ENCODE results near the gene BRD2.

BRD2 gene

DNA sequence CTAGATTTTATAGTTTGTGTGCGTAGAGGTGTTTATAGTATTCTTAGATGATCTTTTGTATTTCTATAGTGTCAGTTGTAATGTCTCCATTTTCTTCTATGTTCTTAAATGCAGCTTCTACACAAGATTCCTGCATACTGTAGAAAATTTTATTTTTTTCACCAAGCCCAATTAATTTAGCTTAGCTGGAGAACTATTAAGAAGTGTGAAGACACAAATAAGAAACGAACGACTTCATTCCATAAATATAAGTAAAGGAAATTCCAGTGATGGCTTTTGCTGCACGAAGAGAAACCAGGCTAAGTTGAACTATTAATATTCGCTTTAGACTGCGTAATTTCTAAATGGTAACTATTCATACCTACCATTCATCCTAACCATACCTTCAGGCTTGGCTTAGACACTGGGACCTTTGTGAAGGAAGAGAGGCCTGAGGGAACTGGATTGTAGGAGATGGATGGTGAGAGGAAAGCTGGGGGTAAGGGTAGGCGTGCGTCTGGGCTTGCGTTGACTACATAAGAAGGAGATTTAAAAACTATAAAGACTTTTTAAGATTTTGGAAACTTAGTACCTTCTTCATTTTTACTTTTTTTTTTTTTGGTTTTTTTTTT lies 25.1 kb downstream of the BRD2 start:
- no peak for DNase-seq (ENCODE audit: low read depth in 2 of 2)

- DNase-seq (ENCODE audit: low read depth in 2 of 2): no peak
These were observed 27.1 kb downstream of the BRD2 start for GRCh38 chr6:32995448-32995847.

GRCh38 chr6:33000055-33000454 lies 31.7 kb downstream of the BRD2 start:
- no peak for DNase-seq (ENCODE audit: low read depth in 2 of 2)

- no peak for DNase-seq (ENCODE audit: low read depth in 2 of 2)
These were observed 33.3 kb downstream of the BRD2 start for GRCh38 chr6:33001685-33002084.

DNA sequence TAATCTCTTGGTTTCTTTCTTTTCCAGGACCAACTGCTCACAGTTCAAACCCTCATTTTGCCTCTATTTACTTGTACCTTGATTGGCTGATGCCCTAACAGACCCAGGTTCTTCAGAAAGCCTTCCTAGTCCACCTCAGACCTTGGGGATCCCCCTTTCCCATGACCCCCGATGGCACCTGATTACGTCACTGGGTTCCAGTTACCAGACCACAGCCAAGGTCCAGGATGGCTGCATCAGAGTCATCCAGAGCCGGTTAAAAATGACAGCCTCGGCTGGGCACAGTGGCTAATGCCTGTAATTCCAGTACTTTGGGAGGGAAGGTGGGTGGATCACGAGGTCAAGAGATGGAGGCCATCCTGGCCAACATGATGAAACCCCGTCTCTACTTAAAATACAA lies 36.5 kb downstream of the BRD2 start:
- DNase-seq (ENCODE audit: low read depth in 2 of 2): no peak

DNA sequence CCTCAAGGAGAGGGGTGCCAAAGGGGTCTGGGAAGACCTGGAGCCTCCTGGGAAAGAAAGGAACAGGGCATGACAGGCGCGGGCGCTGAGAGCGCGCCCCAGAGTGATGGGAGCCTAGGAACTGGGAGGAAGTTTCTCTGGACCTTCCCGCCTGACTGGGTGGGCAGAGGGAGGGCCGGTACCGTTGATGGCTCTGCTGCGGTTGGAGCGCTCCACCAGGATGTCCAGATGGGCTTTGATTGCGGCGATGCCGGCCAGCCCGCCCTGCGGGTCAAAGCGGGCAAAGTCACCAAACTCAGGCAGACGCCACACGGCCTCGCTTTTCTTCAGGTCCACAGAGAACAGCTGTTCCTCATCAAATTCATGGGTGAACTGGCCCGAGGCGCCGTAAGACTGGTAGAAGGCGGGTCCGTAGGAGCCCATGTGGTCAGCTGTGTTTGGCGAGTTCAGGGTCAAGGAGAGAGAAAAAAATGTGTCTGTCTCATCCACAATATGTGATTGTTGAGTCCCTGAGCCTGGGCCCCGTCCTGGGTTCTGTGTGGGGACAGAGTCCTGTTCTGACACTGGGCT lies 39.5 kb downstream of the BRD2 start:
- no peak for DNase-seq (ENCODE audit: low read depth in 2 of 2)

DNA sequence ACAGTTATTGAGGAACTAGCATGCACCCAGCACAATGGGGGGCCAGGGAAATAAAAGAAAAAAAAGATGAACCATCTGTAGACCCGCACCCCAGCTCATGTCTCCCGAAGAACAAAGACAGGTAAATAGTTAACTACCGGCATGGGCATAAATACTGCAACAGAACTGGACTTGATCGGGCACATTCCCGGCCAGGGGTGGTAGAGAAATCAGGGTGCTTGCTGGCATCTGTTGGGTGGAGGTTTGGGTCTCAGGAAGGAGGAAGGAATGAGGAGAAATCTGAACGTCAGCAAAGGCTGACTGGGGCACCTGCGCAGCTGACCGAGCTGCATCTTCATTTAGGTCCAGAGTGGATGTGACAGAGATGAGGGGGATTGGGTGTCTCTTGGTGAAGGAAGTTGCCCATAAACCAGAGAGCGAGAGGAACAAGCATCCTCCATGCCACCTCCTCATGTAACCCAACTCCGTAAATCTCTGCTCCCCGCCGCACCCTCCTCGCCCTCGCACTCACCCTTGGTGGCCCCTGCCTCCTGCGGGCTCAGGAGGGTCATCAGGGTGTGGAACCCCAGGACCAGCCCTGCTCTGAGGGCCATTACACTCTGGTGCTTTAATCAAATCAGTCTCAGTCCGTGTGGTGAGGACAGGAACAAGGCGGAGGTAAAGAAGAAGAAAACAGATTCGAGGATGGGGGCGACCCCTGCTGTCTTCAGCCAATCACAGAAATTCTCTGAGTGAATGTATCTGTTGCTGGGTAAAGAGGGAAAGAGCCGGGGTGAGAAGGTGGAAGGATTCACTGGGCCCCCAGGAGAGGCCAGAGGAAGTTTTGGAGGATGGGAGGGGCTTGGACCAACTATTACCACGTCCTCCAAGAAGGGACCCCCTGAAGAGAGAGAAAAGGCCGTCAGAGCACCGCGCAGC lies 40.8 kb downstream of the BRD2 start, which contains the start of gene HLA-DOA:
Gene HLA-DOA, minus strand, starts transcription at position 648 of the 918 bp plus-strand sequence.
- no peak for DNase-seq (ENCODE audit: low read depth in 2 of 2)

- DNase-seq (ENCODE audit: low read depth in 2 of 2): no peak
These were observed 42.0 kb downstream of the BRD2 start for GRCh38 chr6:33010356-33010755.

DNA sequence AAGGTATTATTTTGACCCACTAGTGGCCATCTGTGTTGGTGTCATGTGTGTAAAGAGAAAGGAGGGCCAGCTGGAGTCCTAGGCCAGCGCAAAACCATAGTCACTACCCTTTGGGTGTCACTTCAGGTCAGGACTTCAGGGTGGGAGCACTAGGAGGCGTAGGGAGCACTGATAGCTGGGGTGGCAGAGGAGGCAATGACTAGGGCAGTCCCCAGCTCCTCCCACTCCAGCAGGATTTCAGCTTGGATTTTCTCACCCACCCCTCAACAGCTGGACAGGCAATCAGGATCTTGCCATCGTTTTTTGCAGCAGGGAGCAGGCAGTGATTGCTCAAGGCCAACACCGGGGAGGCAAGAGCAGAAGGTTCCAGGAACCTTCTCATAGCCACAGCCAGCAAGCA lies 45.2 kb downstream of the BRD2 start:
- no peak for DNase-seq (ENCODE audit: low read depth in 2 of 2)

DNA sequence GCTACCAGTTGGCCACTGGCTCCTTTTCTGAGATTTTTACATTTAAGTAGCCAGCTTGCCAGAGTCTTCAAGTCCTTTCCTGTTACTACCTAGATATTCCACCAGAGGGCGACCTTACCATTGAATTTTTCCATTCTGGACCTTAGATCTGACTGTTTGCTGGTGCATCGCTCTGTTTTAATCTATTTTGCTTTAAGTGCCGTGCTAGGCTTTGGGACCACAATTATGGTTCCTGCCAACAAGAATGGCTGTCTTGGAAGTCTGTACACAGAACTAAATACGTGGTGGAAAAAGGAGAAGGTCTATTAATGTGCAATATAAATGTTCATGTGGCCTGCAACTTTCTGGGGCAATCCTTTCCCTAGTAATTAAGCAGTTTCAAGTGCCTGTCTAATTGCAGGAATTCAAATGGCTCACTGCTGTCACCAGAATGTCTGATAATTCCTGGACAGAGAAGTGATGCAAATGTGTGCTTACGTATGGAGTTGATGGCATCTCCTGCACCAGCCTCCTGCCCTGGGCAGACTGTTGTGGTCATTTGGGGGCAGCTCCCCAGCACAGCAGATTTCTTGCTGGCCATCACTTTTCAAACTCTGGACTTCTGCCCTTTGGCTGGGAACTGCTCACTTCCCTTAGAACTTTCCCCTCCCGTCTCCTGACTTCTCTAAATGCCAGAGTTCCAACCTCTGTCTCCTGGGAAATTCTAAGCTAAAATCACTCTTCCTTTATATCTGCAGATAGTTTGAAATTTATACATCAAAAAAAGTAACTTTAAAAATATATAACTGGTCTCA lies 46.6 kb downstream of the BRD2 start:
- peak; percentile 44 to 45 for DNase-seq (ENCODE audit: low read depth in 2 of 2)

DNA sequence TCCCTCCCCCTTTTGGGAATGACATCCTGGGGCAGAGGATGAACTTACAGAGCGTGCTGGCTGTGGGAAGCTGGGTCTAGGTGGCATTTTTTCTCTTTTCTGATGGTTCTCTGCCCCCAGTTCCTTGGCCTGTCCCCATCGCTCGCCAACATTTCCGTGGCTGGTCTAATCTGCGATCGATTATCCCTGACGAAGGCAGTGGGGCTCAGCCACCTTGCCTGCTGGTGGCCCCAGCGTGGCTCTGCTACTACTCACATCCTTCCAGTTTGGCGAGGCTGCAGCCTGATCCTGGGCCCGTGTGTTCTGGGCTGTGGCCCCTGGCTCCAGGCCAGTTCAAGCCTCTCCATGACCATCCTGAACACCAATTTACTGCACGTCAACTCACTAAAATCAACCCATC lies 47.4 kb downstream of the BRD2 start:
- DNase-seq (ENCODE audit: low read depth in 2 of 2): no peak

- no peak for DNase-seq (ENCODE audit: low read depth in 2 of 2)
These were observed 48.6 kb downstream of the BRD2 start for GRCh38 chr6:33017018-33017417.

DNA sequence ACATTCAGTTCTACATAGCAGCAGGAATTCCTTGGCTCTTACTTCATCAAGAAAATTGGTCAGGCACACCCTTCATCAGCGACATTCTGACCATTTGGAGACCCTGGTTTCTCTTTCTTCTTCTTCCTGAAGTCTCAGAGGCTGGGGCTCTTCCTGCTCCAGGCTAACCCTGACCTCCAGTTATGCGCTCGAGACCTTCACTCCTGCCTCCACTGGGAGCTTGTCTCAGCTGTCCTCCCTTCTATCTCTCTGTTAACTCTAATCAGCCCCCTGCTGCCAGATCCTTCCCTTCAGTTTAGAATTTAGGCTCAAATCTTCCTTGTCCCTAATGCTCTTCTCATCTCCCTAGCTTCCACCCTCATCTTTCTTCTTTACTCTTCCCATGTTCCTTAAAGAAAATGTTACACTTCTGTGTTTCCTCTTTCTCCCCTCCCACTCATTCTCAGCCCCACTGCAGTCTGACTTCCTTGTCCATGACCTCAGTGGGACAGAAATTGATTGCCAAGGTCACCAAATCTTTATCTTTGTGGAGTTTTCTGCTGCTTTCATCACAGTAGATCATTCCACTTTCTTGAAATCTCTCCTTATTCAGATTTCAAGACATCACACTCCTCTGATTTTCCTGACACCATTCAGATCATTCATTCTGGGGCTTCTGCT lies 49.4 kb downstream of the BRD2 start:
- DNase-seq (ENCODE audit: low read depth in 2 of 2): no peak

GRCh38 chr6:33018418-33018817 lies 50.0 kb downstream of the BRD2 start:
- DNase-seq (ENCODE audit: low read depth in 2 of 2): no peak

DNA sequence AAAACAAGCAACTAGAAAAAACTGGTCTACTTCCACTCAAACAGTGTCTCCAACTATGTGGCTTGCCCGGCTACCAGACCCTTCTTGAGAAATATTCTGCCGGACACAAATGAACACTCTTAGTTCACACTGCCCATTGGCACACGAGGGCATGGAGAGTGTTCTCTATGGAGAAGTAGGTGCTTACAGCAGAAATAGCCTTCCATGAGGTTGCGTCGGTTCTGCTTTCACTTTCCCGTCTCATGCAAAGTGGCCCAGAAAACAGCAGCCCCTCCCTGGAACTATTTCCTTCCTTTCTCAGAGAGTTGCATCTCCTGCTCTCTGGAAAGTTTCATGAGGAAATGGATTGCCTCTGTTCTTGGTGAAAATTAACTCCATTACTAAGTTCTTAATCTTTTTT lies 50.5 kb downstream of the BRD2 start:
- no peak for DNase-seq (ENCODE audit: low read depth in 2 of 2)

DNA sequence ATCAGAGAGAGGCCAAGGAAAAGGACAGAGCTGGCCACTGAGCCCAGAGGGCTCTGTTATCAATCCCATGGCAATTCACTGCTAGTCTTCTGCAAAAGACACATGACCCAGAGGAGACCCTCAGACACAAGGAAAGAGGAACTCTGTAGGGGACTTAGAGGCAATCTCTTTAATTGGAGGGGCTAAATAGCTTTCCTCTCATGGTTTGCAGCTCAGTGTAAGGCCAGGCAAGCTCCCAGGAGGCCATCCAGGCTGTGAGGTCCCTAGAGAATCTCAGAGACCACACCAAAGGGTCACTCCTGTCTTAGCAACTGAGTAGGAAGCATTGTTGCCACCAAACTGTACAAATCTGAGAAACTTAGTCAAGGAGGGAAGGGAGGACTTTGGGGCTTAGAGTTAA lies 51.0 kb downstream of the BRD2 start:
- DNase-seq (ENCODE audit: low read depth in 2 of 2): no peak

GRCh38 chr6:33021917-33022316 lies 53.5 kb downstream of the BRD2 start:
- no peak for DNase-seq (ENCODE audit: low read depth in 2 of 2)

DNA sequence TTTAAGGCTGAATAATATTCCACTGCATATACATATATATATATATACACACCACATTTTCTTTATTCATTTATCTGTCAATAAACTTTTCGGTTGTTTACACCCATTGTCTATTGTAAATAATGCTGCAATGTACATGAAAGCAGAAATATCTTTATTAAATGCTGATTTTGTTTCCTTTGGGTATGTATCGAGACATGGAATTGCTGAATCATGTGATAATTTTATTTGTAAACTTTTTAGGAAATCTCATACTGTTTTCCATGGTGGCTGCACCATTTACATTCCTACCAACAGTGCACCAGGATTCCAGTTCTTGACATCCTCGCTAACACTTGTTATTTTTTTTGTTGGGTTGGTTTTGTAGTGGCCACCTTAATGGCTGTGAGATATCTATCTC lies 55.1 kb downstream of the BRD2 start:
- no peak for DNase-seq (ENCODE audit: low read depth in 2 of 2)

GRCh38 chr6:33024521-33024920 lies 56.1 kb downstream of the BRD2 start:
- no peak for DNase-seq (ENCODE audit: low read depth in 2 of 2)

- DNase-seq (ENCODE audit: low read depth in 2 of 2): no peak
These were observed 59.9 kb downstream of the BRD2 start for GRCh38 chr6:33028220-33028849.

Measured in fibroblast of skin of left biceps (primary cell).